GM18507 (cell line): ENCODE measurements around the gene WDR37.
"Not testable (repeated sequence)": the region's sequence is repeated elsewhere in the genome, so short reads cannot be mapped to it uniquely, and the experiment has no call there.

Experiments
- DNase-seq: peaks from one replicate; pipeline ENCODE4 v3.0.0; 2011; ENCODE audit warnings: low read depth; ENCODE audit not compliant: insufficient read length; ENCODE audit errors: extremely low spot score
- FAIRE-seq: peaks from 2 replicates; lab custom pipeline; 2011; peaks lifted over from hg19 to GRCh38; lab: Jason Lieb, UNC

Gene WDR37

GRCh38 chr10:1064964-1065247, 8.7 kb downstream of the WDR37 start:
- no peak for DNase-seq
- no peak for FAIRE-seq

- DNase-seq, FAIRE-seq: not testable (repeated sequence)
Observed at GRCh38 chr10:1066734-1067133, 10.5 kb downstream of the WDR37 start.

GRCh38 chr10:1068380-1069361, 12.5 kb downstream of the WDR37 start:
- DNase-seq, result no peak
- no peak for FAIRE-seq

- FAIRE-seq (no peak), DNase-seq (no peak)
Observed at GRCh38 chr10:1070919-1071318, 14.7 kb downstream of the WDR37 start.

- FAIRE-seq (no peak), DNase-seq (no peak)
Observed at GRCh38 chr10:1074052-1074747, 18.0 kb downstream of the WDR37 start.

- DNase-seq (no peak), FAIRE-seq (no peak)
Observed at GRCh38 chr10:1074748-1075308, 18.6 kb downstream of the WDR37 start.

- DNase-seq (no peak), FAIRE-seq (no peak)
Observed at GRCh38 chr10:1078668-1079067, 22.5 kb downstream of the WDR37 start.

GRCh38 chr10:1083581-1083980, 27.4 kb downstream of the WDR37 start:
- DNase-seq (no peak), FAIRE-seq (no peak)

- FAIRE-seq (no peak), DNase-seq (no peak)
Observed at GRCh38 chr10:1084011-1084950, 28.1 kb downstream of the WDR37 start.

- DNase-seq (no peak), FAIRE-seq (no peak)
Observed at GRCh38 chr10:1085258-1085657, 29.1 kb downstream of the WDR37 start.

GRCh38 chr10:1086787-1087186, 30.6 kb downstream of the WDR37 start:
- DNase-seq (no peak), FAIRE-seq (no peak)

GRCh38 chr10:1089017-1089689, 33.0 kb downstream of the WDR37 start:
- DNase-seq (no peak), FAIRE-seq (no peak)

- FAIRE-seq (no peak), DNase-seq (no peak)
Observed at GRCh38 chr10:1090696-1091095, 34.5 kb downstream of the WDR37 start.

GRCh38 chr10:1093696-1094095, 37.5 kb downstream of the WDR37 start:
- DNase-seq (no peak), FAIRE-seq (no peak)

GRCh38 chr10:1094112-1095057, 38.2 kb downstream of the WDR37 start:
- no peak for FAIRE-seq
- no peak for DNase-seq

GRCh38 chr10:1095498-1095897, 39.3 kb downstream of the WDR37 start:
- no peak for DNase-seq

GRCh38 chr10:1096287-1096889, 40.2 kb downstream of the WDR37 start:
- FAIRE-seq (no peak), DNase-seq (no peak)

More at GRCh38 chr10:1095498-1095897, 39.3 kb downstream of the WDR37 start:
- FAIRE-seq, result no peak

- no peak for DNase-seq
- no peak for FAIRE-seq
Observed at GRCh38 chr10:1097436-1097835, 41.3 kb downstream of the WDR37 start.
